Stimulated activated CD4-positive, alpha-beta T cell treated with anti-CD3 and anti-CD28 coated beads, Interleukin-1b, Interleukin-23, amount 100 ng/mL, for 4 hours (primary cell): Measurements from ENCODE around the gene GPC3.
"Not testable (repeated sequence)": the region's sequence is repeated elsewhere in the genome, so short reads cannot be mapped to it uniquely, and the experiment has no call there.

Experiments used
- DNase-seq, 2 donors: peaks; one replicate each; pipeline ENCODE4 v3.0.0-alpha.2; 2020; ENCODE audit warnings: low read depth in 2 of 2

The GPC3 gene

GRCh38 chrX:133999031-133999705 is 13.8 kb upstream of the GPC3 start:
- DNase-seq, result no peak

GRCh38 chrX:133995759-133996158 is 10.4 kb upstream of the GPC3 start:
- DNase-seq, result no peak

GRCh38 chrX:133994576-133994975 is 9.2 kb upstream of the GPC3 start:
- DNase-seq, result no peak

GRCh38 chrX:133992882-133993281 is 7.5 kb upstream of the GPC3 start:
- no peak for DNase-seq

- no peak for DNase-seq
Measured at GRCh38 chrX:133991814-133992213, 6.4 kb upstream of the GPC3 start.

GRCh38 chrX:133991057-133991456 is 5.7 kb upstream of the GPC3 start:
- not testable (repeated sequence) for DNase-seq

GRCh38 chrX:133989993-133990392 is 4.6 kb upstream of the GPC3 start:
- no peak for DNase-seq

GRCh38 chrX:133989490-133989889 is 4.1 kb upstream of the GPC3 start:
- no peak for DNase-seq

GRCh38 chrX:133988010-133988409 is 2.6 kb upstream of the GPC3 start:
- no peak for DNase-seq

GRCh38 chrX:133987188-133987587 is 1.8 kb upstream of the GPC3 start:
- no peak for DNase-seq

GRCh38 chrX:133985967-133986683 is 731 bp upstream of the GPC3 start:
- DNase-seq, result no peak

- no peak for DNase-seq
Measured at GRCh38 chrX:133984857-133985163, 584 bp downstream of the GPC3 start.

- no peak for DNase-seq
Measured at GRCh38 chrX:133983974-133984845, 1.2 kb downstream of the GPC3 start.

GRCh38 chrX:133983256-133983973 is 2.0 kb downstream of the GPC3 start:
- DNase-seq, result no peak

GRCh38 chrX:133981924-133982323 is 3.5 kb downstream of the GPC3 start:
- DNase-seq, result no peak

- no peak for DNase-seq
Measured at GRCh38 chrX:133980832-133981588, 4.4 kb downstream of the GPC3 start.

GRCh38 chrX:133980406-133980805 is 5.0 kb downstream of the GPC3 start:
- DNase-seq, result no peak

- DNase-seq, result no peak
Measured at GRCh38 chrX:133979641-133980230, 5.7 kb downstream of the GPC3 start.

- DNase-seq, result no peak
Measured at GRCh38 chrX:133973704-133974103, 11.7 kb downstream of the GPC3 start.

GRCh38 chrX:133972916-133973315 is 12.5 kb downstream of the GPC3 start:
- no peak for DNase-seq

GRCh38 chrX:133971586-133971985 is 13.8 kb downstream of the GPC3 start:
- DNase-seq, result no peak
